SK-N-SH (cell line): ENCODE results near the gene ATP2B1. TPM values are rescaled to one million over a fixed set of nuclear protein-coding genes. Genes with fewer than 3 reads are reported as not detected.

Experiments used
- CTCF ChIA-PET: fragments of 300-600, 350-600 bp; formaldehyde crosslinking; extraction: SDS; loops from one replicate; lab custom pipeline; 2021; lab: Yijun Ruan, JAX
- POLR2A ChIA-PET: fragments of 350-600 bp; sonication (Branson Sonifier 250); formaldehyde crosslinking; extraction: SDS; loops from one replicate; lab custom pipeline; 2020; ENCODE audit warnings: antibody characterized with exemption, inconsistent platforms; lab: Yijun Ruan, JAX
- DNase-seq: peaks from one replicate; pipeline ENCODE4 v3.0.0; 2012
- H2AFZ ChIP-seq: fragments of 200-600 bp; sonication (generic); 2 replicates; pipeline ENCODE4 v1.8.1; 2016; ENCODE audit warnings: antibody characterized with exemption, mild to moderate bottlenecking, low read depth
- H3F3A ChIP-seq: fragments of 200-600 bp; sonication (generic); replicated peaks from 2 replicates; pipeline ENCODE3; 2016; ENCODE audit warnings: antibody characterized with exemption, mild to moderate bottlenecking; ENCODE audit not compliant: insufficient read depth
- H3K27ac ChIP-seq, 2 experiments: fragments of 200-500 bp in 1 of 2; fragments of 200-600 bp in 1 of 2; sonication (Bioruptor generic) in 1 of 2; sonication (generic), shearing (Covaris generic) in 1 of 2; 2 replicates each; pipeline versions ENCODE4 v1.5.1 to v1.6.1; 2014 to 2016; ENCODE audit warnings: low read depth in 2 of 2, inconsistent platforms in 1 of 2, low read length in 1 of 2, mild to moderate bottlenecking in 1 of 2, mixed read lengths in 1 of 2
- H3K27me3 ChIP-seq: fragments of 200-600 bp; sonication (generic), shearing (Covaris generic); 2 replicates; pipeline ENCODE4 v1.6.1; 2016; ENCODE audit warnings: mixed run types; ENCODE audit not compliant: insufficient read depth
- H3K36me3 ChIP-seq, 2 experiments: fragments of 200-500 bp in 1 of 2; fragments of 200-600 bp in 1 of 2; sonication (Bioruptor generic) in 1 of 2; sonication (generic) in 1 of 2; replicated peaks in 1 of 2; 2 replicates each; pipeline versions ENCODE3 to v1.5.1; 2014 to 2016; ENCODE audit warnings: low read length in 1 of 2, mild to moderate bottlenecking in 1 of 2; ENCODE audit not compliant: insufficient read depth in 2 of 2, control insufficient read depth in 1 of 2
- H3K4me1 ChIP-seq, 2 experiments: fragments of 200-500 bp in 1 of 2; fragments of 200-600 bp in 1 of 2; sonication (Bioruptor generic) in 1 of 2; sonication (generic), shearing (Covaris generic) in 1 of 2; 2 replicates each; pipeline versions ENCODE4 v1.5.1 to v1.6.1; 2014 to 2016; ENCODE audit warnings: low read depth in 1 of 2, low read length in 1 of 2, mixed run types in 1 of 2; ENCODE audit not compliant: insufficient read depth in 2 of 2, control insufficient read depth in 1 of 2
- H3K4me2 ChIP-seq: fragments of 200-600 bp; sonication (generic), shearing (Covaris generic); 2 replicates; pipeline ENCODE4 v1.6.1; 2017; ENCODE audit warnings: mixed run types
- H3K4me3 ChIP-seq, 2 experiments: fragments of 200-500 bp in 1 of 2; fragments of 200-600 bp in 1 of 2; sonication (Bioruptor generic) in 1 of 2; sonication (generic), shearing (Covaris generic) in 1 of 2; 2 replicates each; pipeline versions ENCODE4 v1.5.1 to v1.8.1; 2014 to 2016; ENCODE audit warnings: low read depth in 2 of 2, inconsistent platforms in 1 of 2, low read length in 1 of 2, mild to moderate bottlenecking in 1 of 2, mixed read lengths in 1 of 2, moderate library complexity in 1 of 2
- H3K79me2 ChIP-seq: fragments of 200-600 bp; sonication (generic); 2 replicates; pipeline ENCODE4 v1.8.1; 2017; ENCODE audit warnings: mild to moderate bottlenecking; ENCODE audit not compliant: insufficient read depth
- H3K9ac ChIP-seq: fragments of 200-600 bp; sonication (generic); 2 replicates; pipeline ENCODE4 v1.6.1; 2017; ENCODE audit warnings: mixed run types
- H3K9me2 ChIP-seq: fragments of 200-600 bp; sonication (generic); 2 replicates; pipeline ENCODE4 v1.6.1; 2017; ENCODE audit warnings: mixed run types
- H3K9me3 ChIP-seq: fragments of 200-600 bp; sonication (generic); 2 replicates; pipeline ENCODE4 v1.6.1; 2017; ENCODE audit warnings: mixed run types, mild to moderate bottlenecking, moderate library complexity
- H4K20me1 ChIP-seq: fragments of 200-600 bp; sonication (generic); 2 replicates; pipeline ENCODE4 v1.6.1; 2017; ENCODE audit warnings: mild to moderate bottlenecking, mixed run types; ENCODE audit not compliant: insufficient read depth
- CHD2 ChIP-seq: fragments of 150-350 bp; IDR thresholded peaks from 2 replicates; pipeline ENCODE4 v1.6.1; 2018; ENCODE audit warnings: low read length; ENCODE audit not compliant: partially characterized antibody
- EP300 ChIP-seq, 2 experiments: IDR thresholded peaks; 2 replicates each; pipeline versions ENCODE4 v1.4.0 to v1.6.1; 2012; ENCODE audit warnings: borderline replicate concordance in 1 of 2, low read depth in 1 of 2, low read length in 1 of 2
- GABPA ChIP-seq: IDR thresholded peaks from 2 replicates; pipeline ENCODE4 v1.4.0; 2012; ENCODE audit warnings: low read depth, mild to moderate bottlenecking
- IRF3 ChIP-seq: fragments of 150-350 bp; IDR thresholded peaks from 2 replicates; pipeline ENCODE4 v1.6.1; 2016; ENCODE audit warnings: mild to moderate bottlenecking, low read depth, low read length
- JUND ChIP-seq: IDR thresholded peaks from 2 replicates; pipeline ENCODE4 v1.4.0; 2012
- MXI1 ChIP-seq: IDR thresholded peaks from 2 replicates; pipeline ENCODE4 v1.6.1; 2012; ENCODE audit warnings: mild to moderate bottlenecking, low read depth, low read length, improper control_type of control experiment
- NFIC ChIP-seq: IDR thresholded peaks from 2 replicates; pipeline ENCODE4 v1.4.0; 2012; ENCODE audit warnings: borderline replicate concordance
- RAD21 ChIP-seq: IDR thresholded peaks from 2 replicates; pipeline ENCODE4 v1.6.1; 2012; ENCODE audit warnings: mild to moderate bottlenecking, low read length
- RCOR1 ChIP-seq: fragments of 150-350 bp; IDR thresholded peaks from 2 replicates; pipeline ENCODE4 v1.6.1; 2017; ENCODE audit warnings: antibody characterized with exemption, low read length
- REST ChIP-seq: IDR thresholded peaks from 2 replicates; pipeline ENCODE4 v1.6.1; 2012; ENCODE audit warnings: mild to moderate bottlenecking, low read depth, low read length, moderate library complexity
- RXRA ChIP-seq: IDR thresholded peaks from 2 replicates; pipeline ENCODE4 v1.4.0; 2012; ENCODE audit warnings: low read depth, mild to moderate bottlenecking, borderline replicate concordance
- TAF1 ChIP-seq: IDR thresholded peaks from 2 replicates; pipeline ENCODE4 v1.6.1; 2012; ENCODE audit warnings: low read depth, mild to moderate bottlenecking, low read length, moderate library complexity, borderline replicate concordance
- YY1 ChIP-seq: IDR thresholded peaks from 2 replicates; pipeline ENCODE4 v1.4.0; 2012; ENCODE audit warnings: low read depth, mild to moderate bottlenecking
- WGBS: methylation state at CpG from one replicate; pipeline ENCODE4 v1.1.6; 2017; ENCODE audit warnings: low lambda C conversion rate; 5-methylcytosine and 5-hydroxymethylcytosine counted together
- polyA plus RNA-seq, 3 experiments: library from polyadenylated mRNA; depleted of rRNA; stranded (reverse); fragments of >200 nt; gene quantifications; 2 replicates each; pipeline ENCODE4 v1.2.3, GENCODE V29; 2012

The ATP2B1 gene
- polyA plus RNA-seq, 1 of the 3 experiments (the other 2 are of a cell fraction) = 4.3 TPM

GRCh38 chr12:89539426-89540223 lies 169.0 kb downstream of the ATP2B1 start:
- Histone ChIP-seq H3K4me2 (no peak overlapping the region), H3K27me3 (no peaks in the 10 kb centered on the region)
- WGBS = 88% methylated on average over 5 of the region's 5 CpGs
- TF ChIP-seq NFIC (no peak), REST (no peak), IRF3 (no peak), GABPA (no peak), RAD21 (no peak), RXRA (no peak), YY1 (no peak), EP300 (IDR thresholded peaks at IDR 0.05; ENCODE audit: borderline replicate concordance in 1 of 2, low read depth in 1 of 2, low read length in 1 of 2) (no peak), MXI1 (no peak), CHD2 (no peak), RCOR1 (no peak), JUND (no peak), TAF1 (no peak)
- TF ChIP-seq, all 33 proteins: peak for 0
- Histone ChIP-seq H3K4me3 (no peak overlapping the region), H3K9ac (no peak overlapping the region), H2AFZ (no peak overlapping the region), H3F3A (no peaks in the 10 kb centered on the region), H3K9me3 (no peaks in the 10 kb centered on the region), H3K27ac (no peak overlapping the region), H4K20me1 (no peaks in the 10 kb centered on the region), H3K9me2 (no peaks in the 10 kb centered on the region), H3K36me3 (no peaks in the 10 kb centered on the region), H3K4me1 (peaks cover 0 to under 1% of the 10 kb centered on the region in 2 experiments; a peak in 3 of 4 replicates), H3K79me2 (no peaks in the 10 kb centered on the region)
- DNase-seq = no peak
- ChIA-PET POLR2A (no interaction called here), CTCF (interaction anchor here (0.6 to 5.9 kb wide), 8 partner anchors 9 to 1774 kb away, joined by 3 to 25 read pairs (median 4); no protein-coding TSS in a partner anchor)
